T-helper 9 cell (primary cell): ENCODE results near the gene CRLF2.
"Not testable (repeated sequence)": the region's sequence is repeated elsewhere in the genome, so short reads cannot be mapped to it uniquely, and the experiment has no call there.

Source experiments
- DNase-seq: peaks from one replicate; pipeline ENCODE4 v3.0.0-alpha.2; 2020
- total RNA-seq, 2 donors: gene quantifications; one replicate each; lab custom pipeline; 2026; lab: John Stamatoyannopoulos, UW

The CRLF2 gene
- total RNA-seq: 0 to 0.42 reads per million in 2 donors

GRCh38 chrX:1212532-1212931, at the start of gene CRLF2:
Gene CRLF2 (minus strand): TSS chrX:1212649. CDS start chrX:1212634, 15 bp downstream.
- DNase-seq: no peak

GRCh38 chrX:1261771-1262170, 49.3 kb upstream of the CRLF2 start:
- not testable (repeated sequence) for DNase-seq

- no peak for DNase-seq
These were observed 48.8 kb upstream of the CRLF2 start for GRCh38 chrX:1261285-1261684.

GRCh38 chrX:1252861-1253260, 40.4 kb upstream of the CRLF2 start:
- no peak for DNase-seq

- DNase-seq: no peak
These were observed 36.8 kb upstream of the CRLF2 start for GRCh38 chrX:1249101-1249887.

- DNase-seq: no peak
These were observed 36.0 kb upstream of the CRLF2 start for GRCh38 chrX:1248331-1249061.

GRCh38 chrX:1246816-1247215, 34.4 kb upstream of the CRLF2 start:
- DNase-seq: peak; percentile 64

- no peak for DNase-seq
These were observed 32.0 kb upstream of the CRLF2 start for GRCh38 chrX:1244164-1245076.

GRCh38 chrX:1242891-1243402, 30.5 kb upstream of the CRLF2 start:
- DNase-seq: no peak

- not testable (repeated sequence) for DNase-seq
These were observed 28.1 kb upstream of the CRLF2 start for GRCh38 chrX:1240551-1240950.

GRCh38 chrX:1239681-1240142, 27.3 kb upstream of the CRLF2 start:
- DNase-seq: no peak

- DNase-seq: no peak
These were observed 19.5 kb upstream of the CRLF2 start for GRCh38 chrX:1231850-1232465.

GRCh38 chrX:1228101-1228500, 15.7 kb upstream of the CRLF2 start:
- DNase-seq: not testable (repeated sequence)

GRCh38 chrX:1226249-1226648, 13.8 kb upstream of the CRLF2 start:
- no peak for DNase-seq

GRCh38 chrX:1224954-1225353, 12.5 kb upstream of the CRLF2 start:
- no peak for DNase-seq

- no peak for DNase-seq
These were observed 10.8 kb upstream of the CRLF2 start for GRCh38 chrX:1223242-1223600.

- DNase-seq: no peak
These were observed 10.2 kb upstream of the CRLF2 start for GRCh38 chrX:1222531-1223241.

- no peak for DNase-seq
These were observed 8.9 kb upstream of the CRLF2 start for GRCh38 chrX:1221296-1221845.

GRCh38 chrX:1218286-1218685, 5.8 kb upstream of the CRLF2 start:
- DNase-seq: no peak

GRCh38 chrX:1215123-1215823, 2.8 kb upstream of the CRLF2 start:
- DNase-seq: no peak

GRCh38 chrX:1213971-1214370, 1.5 kb upstream of the CRLF2 start:
- no peak for DNase-seq
